Endothelial cell of umbilical vein (primary cell): ENCODE data around the gene DDX54. TPM values are rescaled to one million over a fixed set of nuclear protein-coding genes. Genes with fewer than 3 reads are reported as not detected.

ENCODE experiments used
- BruUV-seq: library from RNA; stranded (reverse); fragments of 400-500 nt; replicated peaks from 2 replicates; lab custom pipeline; 2021; lab: Mats Ljungman, UMichigan
- CTCF ChIA-PET: fragments of 300-600, 350-600 bp; sonication (Branson Sonifier 250); formaldehyde crosslinking; loops from one replicate; lab custom pipeline; 2021; ENCODE audit warnings: antibody characterized with exemption, inconsistent platforms; lab: Charles Lee
- POLR2A ChIA-PET: fragments of 300-600, 350-600 bp; sonication (Branson Sonifier 250); formaldehyde crosslinking; loops from one replicate; lab custom pipeline; 2021; ENCODE audit warnings: antibody characterized with exemption, inconsistent platforms; lab: Charles Lee
- DNase-seq: peaks from one replicate; pipeline ENCODE4 v3.0.0-alpha.2; 2011; ENCODE audit warnings: low read depth, low spot score
- FAIRE-seq: peaks from 2 replicates; lab custom pipeline; 2011; peaks lifted over from hg19 to GRCh38; lab: Jason Lieb, UNC
- H2AFZ ChIP-seq: 2 replicates; pipeline ENCODE4 v1.6.0; 2012; ENCODE audit warnings: low read depth, low read length, control low read depth, inconsistent platforms
- H3K27ac ChIP-seq: 2 replicates; pipeline ENCODE4 v1.5.1; 2011; ENCODE audit warnings: low read depth, mild to moderate bottlenecking, control low read depth, low read length, moderate library complexity; ENCODE audit not compliant: insufficient read depth
- H3K27me3 ChIP-seq, 2 experiments: 2 replicates each; pipeline versions ENCODE4 v1.6.0 to v1.6.1; 2011; ENCODE audit warnings: low read length in 2 of 2, mixed read lengths in 1 of 2; ENCODE audit not compliant: control insufficient read depth in 2 of 2, insufficient read depth in 2 of 2
- H3K36me3 ChIP-seq, 2 experiments: 2 replicates in 1 of 2; 3 replicates in 1 of 2; pipeline ENCODE4 v1.5.1; 2011; ENCODE audit warnings: low read length in 2 of 2, mild to moderate bottlenecking in 1 of 2, moderate library complexity in 1 of 2; ENCODE audit not compliant: control insufficient read depth in 2 of 2, insufficient read depth in 2 of 2; ENCODE audit errors: extremely low read depth in 1 of 2
- H3K4me1 ChIP-seq: 3 replicates; pipeline ENCODE4 v1.5.1; 2011; ENCODE audit warnings: mild to moderate bottlenecking, low read length; ENCODE audit not compliant: control insufficient read depth, insufficient read depth; ENCODE audit errors: extremely low read depth
- H3K4me2 ChIP-seq: 2 replicates; pipeline ENCODE4 v1.6.1; 2011; ENCODE audit warnings: low read length, control low read depth, mixed read lengths; ENCODE audit not compliant: insufficient read depth
- H3K4me3 ChIP-seq, 3 experiments: fragments of 200-600 bp in 1 of 3; sonication (generic), shearing (Covaris generic) in 1 of 3; replicated peaks in 1 of 3; 2 replicates each; pipeline ENCODE4 v1.5.1; 2011 to 2016; ENCODE audit warnings: control low read depth in 3 of 3, low read length in 3 of 3, mild to moderate bottlenecking in 2 of 3, inconsistent platforms in 1 of 3, low read depth in 1 of 3, moderate library complexity in 1 of 3; ENCODE audit not compliant: insufficient read depth in 1 of 3
- H3K79me2 ChIP-seq: 2 replicates; pipeline ENCODE4 v1.6.0; 2012; ENCODE audit warnings: low read length, inconsistent platforms; ENCODE audit not compliant: control insufficient read depth, insufficient read depth
- H3K9ac ChIP-seq: replicated peaks from 2 replicates; pipeline ENCODE3; 2011; ENCODE audit warnings: low read length, control low read depth; ENCODE audit not compliant: insufficient read depth; ENCODE audit errors: extremely low read depth
- H3K9me1 ChIP-seq: replicated peaks from 3 replicates; pipeline ENCODE4 v1.6.0; 2011; ENCODE audit warnings: mild to moderate bottlenecking, low read length; ENCODE audit not compliant: control insufficient read depth, insufficient read depth; ENCODE audit errors: extremely low read depth
- H3K9me3 ChIP-seq: replicated peaks from 2 replicates; pipeline ENCODE4 v1.5.1; 2012; ENCODE audit warnings: low read length, inconsistent platforms; ENCODE audit not compliant: control insufficient read depth, insufficient read depth
- H4K20me1 ChIP-seq: replicated peaks from 2 replicates; pipeline ENCODE3; 2011; ENCODE audit warnings: mild to moderate bottlenecking, low read length; ENCODE audit not compliant: control insufficient read depth, insufficient read depth; ENCODE audit errors: extremely low read depth
- CTCF ChIP-seq, 2 donors: IDR thresholded peaks; 1 replicate in 1 of 2; 2 replicates in 1 of 2; pipeline ENCODE4 v1.5.1; 2011; ENCODE audit warnings: low read length in 2 of 2, mild to moderate bottlenecking in 2 of 2, moderate library complexity in 2 of 2, control low read depth in 1 of 2, inconsistent platforms in 1 of 2, low read depth in 1 of 2; ENCODE audit not compliant: insufficient read depth in 1 of 2; ENCODE audit errors: extremely low read depth in 1 of 2
- EZH2 ChIP-seq: IDR thresholded peaks from 2 replicates; pipeline ENCODE4 v1.6.1; 2012; ENCODE audit warnings: borderline replicate concordance, low read depth, mild to moderate bottlenecking, moderate library complexity, low read length, inconsistent platforms; ENCODE audit not compliant: severe bottlenecking
- FOS ChIP-seq: IDR thresholded peaks from 2 replicates; pipeline ENCODE4 v1.6.1; 2011; ENCODE audit warnings: mild to moderate bottlenecking, low read length, moderate library complexity, borderline replicate concordance; ENCODE audit not compliant: insufficient read depth
- GATA2 ChIP-seq: IDR thresholded peaks from 2 replicates; pipeline ENCODE4 v1.7.0; 2011; ENCODE audit warnings: low read depth, mild to moderate bottlenecking, moderate library complexity, mixed read lengths, low read length; ENCODE audit not compliant: insufficient read length, insufficient read depth
- JUN ChIP-seq: IDR thresholded peaks from 2 replicates; pipeline ENCODE4 v1.6.1; 2011; ENCODE audit warnings: borderline replicate concordance, low read depth; ENCODE audit not compliant: insufficient read length, insufficient read depth
- MAX ChIP-seq: IDR thresholded peaks from 2 replicates; pipeline ENCODE4 v1.6.1; 2011; ENCODE audit not compliant: insufficient read depth, insufficient read length
- MYC ChIP-seq: IDR thresholded peaks from one replicate; pipeline ENCODE4 v1.6.1; 2011; ENCODE audit warnings: mild to moderate bottlenecking, low read depth, low read length
- POLR2A ChIP-seq: IDR thresholded peaks from 2 replicates; pipeline ENCODE4 v1.6.1; 2012; ENCODE audit warnings: low read depth, mild to moderate bottlenecking, control low read depth, low read length
- POLR2AphosphoS5 ChIP-seq: IDR thresholded peaks from 2 replicates; pipeline ENCODE4 v1.6.1; 2012; ENCODE audit warnings: low read depth, mild to moderate bottlenecking, control low read depth, low read length, moderate library complexity; ENCODE audit not compliant: insufficient read depth
- dilution Hi-C: fragments of 300-500 bp; cut with MboI; formaldehyde crosslinking; loops from one replicate; pipeline ENCODE4 v1.15.0; 2019; ENCODE audit warnings: low sequenced_read_pairs; ENCODE audit not compliant: extremely low pct_ligation_motif_present
- intact Hi-C: fragments of 100-400 bp; cut with micrococcal nuclease; formaldehyde crosslinking; loops from one replicate; pipeline ENCODE4 v1.10.0; 2022
- polyA plus RNA-seq, 4 experiments: library from polyadenylated mRNA; depleted of rRNA in 3 of 4; stranded (reverse) in 3 of 4; unstranded in 1 of 4; fragments of >200 nt; gene quantifications; 2 replicates each; pipeline versions ENCODE4 v1.2.1 to v1.2.3, GENCODE V29; 2011 to 2012; ENCODE audit warnings: missing spikeins in 1 of 4
- total RNA-seq: library from RNA; stranded (reverse); gene quantifications from 2 replicates; pipeline ENCODE4 v1.2.3, GENCODE V29; 2021

The DDX54 gene
- total and polyA plus RNA-seq, 2 donors (not counting 3 experiments of a cell fraction or from before 2014, with no cell fraction given): 54.1 to 90.0 TPM

- intact Hi-C loops: no loop called here
- H3K27me3 ChIP-seq: no peaks in the 10 kb centered on the region
- POLR2A ChIA-PET: no interaction called here
- H3K9ac ChIP-seq: no peak overlapping the region
- dilution Hi-C loops: no loop called here
- TF ChIP-seq GATA2 (no peak), JUN (no peak), FOS (no peak), POLR2A (no peak), CTCF (IDR thresholded peaks at IDR 0.05; ENCODE audit: extremely low read depth in 1 of 2, insufficient read depth in 1 of 2, low read depth in 1 of 2, low read length in 2 of 2) (no peak), EZH2 (no peak), POLR2AphosphoS5 (no peak), MYC (no peak), MAX (no peak)
- FAIRE-seq: no peak
- no peaks in the 10 kb centered on the region for H3K9me1 ChIP-seq
- H3K4me1 ChIP-seq: no peaks in the 10 kb centered on the region
- peaks cover 20 to 48% of the 10 kb centered on the region in 2 experiments for H3K36me3 ChIP-seq
- no peaks in the 10 kb centered on the region for H4K20me1 ChIP-seq
- DNase-seq: no peak
- CTCF ChIA-PET: no interaction called here
- H2AFZ ChIP-seq: no peak overlapping the region
- no peaks in the 10 kb centered on the region for H3K9me3 ChIP-seq
- H3K4me2 ChIP-seq: no peak overlapping the region
- H3K27ac ChIP-seq: no peak overlapping the region
- no peak overlapping the region for H3K4me3 ChIP-seq
- BruUV-seq: no TSS peak
- no peaks in the 10 kb centered on the region for H3K79me2 ChIP-seq
Observed at GRCh38 chr12:113169697-113170096, 15.6 kb downstream of the DDX54 start.
